Body of pancreas (tissue), 4 donors: Measurements from ENCODE around the gene YBX3.

Experiments
- POLR2A ChIP-seq, 3 donors: fragments of 450-650 bp; IDR thresholded peaks; one replicate each; pipeline ENCODE4 v1.6.1; 2016; ENCODE audit warnings: antibody characterized with exemption in 3 of 3, mild to moderate bottlenecking in 2 of 3
- TF ChIP-seq, protein P1 (sequence below), 7 experiments: fragments of 450-650 bp in 4 of 7; fragments of 200-600 bp in 3 of 7; sonication (generic) in 3 of 7; IDR thresholded peaks; one replicate each; pipeline ENCODE4 v1.5.1; 2016 to 2019; ENCODE audit warnings: antibody characterized with exemption in 7 of 7

DNA sequence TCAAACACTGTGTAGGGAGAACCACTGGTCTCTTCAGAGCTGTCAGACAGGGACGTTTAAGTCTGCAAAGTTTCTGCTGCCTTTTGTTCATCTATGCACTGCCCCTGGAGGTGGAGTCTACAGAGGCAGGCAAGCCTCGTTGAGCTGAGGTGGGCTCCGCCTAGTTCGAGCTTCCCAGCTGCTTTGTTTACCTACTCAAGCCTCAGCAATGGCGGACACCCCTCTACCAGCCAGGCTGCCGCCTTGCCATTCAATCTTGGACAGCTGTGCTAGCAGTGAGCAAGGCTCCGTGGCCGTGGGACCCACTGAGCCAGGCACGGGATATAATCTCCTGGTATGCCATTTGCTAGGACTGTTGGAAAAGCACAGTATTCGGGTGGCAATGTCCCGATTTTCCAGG is 24.6 kb upstream of the YBX3 start:
- TF ChIP-seq, protein P1, sequence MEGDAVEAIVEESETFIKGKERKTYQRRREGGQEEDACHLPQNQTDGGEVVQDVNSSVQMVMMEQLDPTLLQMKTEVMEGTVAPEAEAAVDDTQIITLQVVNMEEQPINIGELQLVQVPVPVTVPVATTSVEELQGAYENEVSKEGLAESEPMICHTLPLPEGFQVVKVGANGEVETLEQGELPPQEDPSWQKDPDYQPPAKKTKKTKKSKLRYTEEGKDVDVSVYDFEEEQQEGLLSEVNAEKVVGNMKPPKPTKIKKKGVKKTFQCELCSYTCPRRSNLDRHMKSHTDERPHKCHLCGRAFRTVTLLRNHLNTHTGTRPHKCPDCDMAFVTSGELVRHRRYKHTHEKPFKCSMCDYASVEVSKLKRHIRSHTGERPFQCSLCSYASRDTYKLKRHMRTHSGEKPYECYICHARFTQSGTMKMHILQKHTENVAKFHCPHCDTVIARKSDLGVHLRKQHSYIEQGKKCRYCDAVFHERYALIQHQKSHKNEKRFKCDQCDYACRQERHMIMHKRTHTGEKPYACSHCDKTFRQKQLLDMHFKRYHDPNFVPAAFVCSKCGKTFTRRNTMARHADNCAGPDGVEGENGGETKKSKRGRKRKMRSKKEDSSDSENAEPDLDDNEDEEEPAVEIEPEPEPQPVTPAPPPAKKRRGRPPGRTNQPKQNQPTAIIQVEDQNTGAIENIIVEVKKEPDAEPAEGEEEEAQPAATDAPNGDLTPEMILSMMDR (IDR thresholded peaks at IDR 0.05): no peak
- no peak for TF ChIP-seq POLR2A (IDR thresholded peaks at IDR 0.05)
